NCI-H187 (cell line): ENCODE measurements around the gene NR2E3.
A peak's percentile ranks its signal among the peaks of the same experiment; 100 is the strongest.

ENCODE experiments used
- DNase-seq, 2 experiments: peaks; one replicate each; lab custom pipeline; 2025; lab: John Stamatoyannopoulos, UW

NR2E3 gene

DNA sequence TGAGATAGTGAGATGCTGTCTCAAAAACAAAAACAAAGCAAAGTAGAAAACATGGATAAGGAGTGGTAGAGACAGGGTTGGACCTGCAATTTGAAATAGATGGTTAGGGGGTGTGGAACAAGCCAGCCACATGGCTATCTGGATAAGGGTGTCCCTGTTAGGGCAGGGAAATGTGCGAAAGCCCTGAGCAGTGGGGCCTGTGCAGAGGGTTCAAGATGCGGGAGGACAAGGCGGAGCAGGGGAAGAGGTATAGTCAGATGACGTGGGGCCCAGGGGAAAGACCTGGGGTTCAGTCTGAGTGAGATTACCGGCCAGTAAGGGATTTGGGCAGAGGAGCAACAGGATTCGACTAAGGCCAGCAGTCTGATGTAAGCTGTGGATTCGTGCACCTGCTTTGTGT, 18.4 kb upstream of the NR2E3 start:
- DNase-seq: no peak

DNA sequence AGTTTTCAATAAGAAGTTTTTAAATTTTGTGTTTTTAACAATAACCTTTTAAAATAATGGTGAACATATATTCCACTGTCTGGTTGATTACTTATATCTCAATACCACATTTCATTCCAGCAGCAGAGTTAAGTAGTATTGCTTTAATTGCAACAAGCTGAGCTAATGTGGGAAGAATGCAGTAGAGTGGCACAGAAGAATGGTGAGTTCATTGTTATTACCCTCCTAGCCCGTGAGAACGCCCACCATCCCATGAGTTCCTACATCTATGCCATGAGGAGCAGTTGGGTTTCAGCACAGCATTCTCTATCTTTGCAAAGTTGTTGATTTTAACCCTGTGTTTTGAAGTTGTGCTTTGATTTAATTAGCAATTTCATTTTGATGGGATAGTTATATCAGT, 17.8 kb upstream of the NR2E3 start:
- no peak for DNase-seq

DNA sequence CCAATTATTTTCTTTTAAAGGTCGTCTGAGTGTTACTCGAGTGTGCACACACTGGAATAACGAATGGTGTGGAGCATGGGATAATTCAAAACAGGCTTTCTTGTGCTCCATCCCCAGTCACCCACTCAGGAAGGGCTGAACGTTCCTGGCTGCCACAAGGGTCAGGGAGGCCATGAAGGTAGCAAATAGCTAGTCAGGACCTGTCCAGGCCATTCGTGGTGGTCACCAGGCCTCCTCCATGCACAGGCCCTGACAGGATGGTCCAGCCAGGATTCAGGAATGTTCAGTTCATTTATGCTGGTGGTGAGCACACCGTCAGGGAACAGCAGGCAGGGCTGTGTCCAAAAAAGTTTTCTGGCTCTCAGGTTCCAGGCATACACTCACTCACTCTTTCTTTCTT, 11.7 kb upstream of the NR2E3 start:
- DNase-seq: no peak

DNA sequence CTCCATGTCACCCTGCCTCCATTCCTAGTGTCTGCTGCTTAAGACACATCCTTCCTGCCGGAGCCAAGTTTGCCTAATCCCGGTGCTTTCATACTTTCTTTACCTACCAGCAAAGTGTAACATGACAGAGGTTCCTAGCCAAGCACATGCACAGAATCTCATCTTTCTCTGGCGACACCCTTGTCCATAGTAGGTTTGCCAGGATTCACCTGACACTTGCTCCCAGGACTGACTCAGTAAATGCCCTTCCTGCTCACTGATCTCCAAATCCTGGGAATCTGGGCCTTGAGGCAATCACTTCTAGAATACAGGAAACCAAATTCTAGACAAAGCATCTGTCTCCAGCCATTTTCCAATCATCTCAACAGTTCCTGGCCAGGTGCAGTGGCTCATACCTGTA, 10.2 kb upstream of the NR2E3 start:
- DNase-seq: no peak

DNA sequence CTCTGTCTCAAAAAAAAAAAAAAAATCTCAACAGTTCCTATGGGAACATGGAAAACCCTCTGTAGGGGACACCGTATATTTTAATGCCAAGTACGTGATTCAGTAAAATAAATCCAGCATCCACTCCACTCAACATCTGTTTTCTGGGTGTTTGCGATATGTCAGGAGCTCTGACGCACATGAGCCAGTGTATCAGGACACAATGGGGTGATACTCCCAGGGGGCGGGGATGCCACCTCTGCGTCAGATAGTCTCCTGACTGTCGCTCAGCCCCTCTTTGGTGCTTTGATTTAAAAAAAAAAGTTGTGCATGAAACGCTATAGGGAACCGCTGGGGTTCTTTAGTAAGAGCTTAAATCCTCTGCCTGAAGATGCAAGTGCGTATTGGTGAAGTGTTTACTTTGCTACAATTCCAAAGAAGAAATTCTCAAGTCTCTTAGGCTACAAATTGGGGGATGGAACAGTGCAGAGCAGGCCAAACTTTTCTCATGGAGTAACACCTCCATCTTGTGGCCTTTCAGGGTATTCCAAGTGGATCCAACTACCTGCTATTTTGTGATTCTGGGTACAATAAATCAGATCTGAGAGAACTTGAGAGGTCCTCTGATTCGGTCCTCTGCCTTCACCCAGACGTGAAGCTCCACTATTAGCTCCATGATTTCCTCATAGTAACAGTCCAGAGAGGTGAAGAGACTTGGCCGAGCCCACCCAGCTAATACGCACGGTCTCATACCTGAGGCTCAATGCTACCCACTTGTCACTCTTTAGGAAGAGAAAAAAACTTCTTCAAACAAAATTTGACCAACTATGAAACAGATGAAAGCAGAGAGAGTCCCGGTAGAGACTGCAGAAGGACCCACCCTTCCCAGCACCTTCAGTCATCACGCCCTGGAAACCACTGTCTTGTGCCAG, 9.3 kb upstream of the NR2E3 start:
- DNase-seq: peak; percentile 20 to 58

DNA sequence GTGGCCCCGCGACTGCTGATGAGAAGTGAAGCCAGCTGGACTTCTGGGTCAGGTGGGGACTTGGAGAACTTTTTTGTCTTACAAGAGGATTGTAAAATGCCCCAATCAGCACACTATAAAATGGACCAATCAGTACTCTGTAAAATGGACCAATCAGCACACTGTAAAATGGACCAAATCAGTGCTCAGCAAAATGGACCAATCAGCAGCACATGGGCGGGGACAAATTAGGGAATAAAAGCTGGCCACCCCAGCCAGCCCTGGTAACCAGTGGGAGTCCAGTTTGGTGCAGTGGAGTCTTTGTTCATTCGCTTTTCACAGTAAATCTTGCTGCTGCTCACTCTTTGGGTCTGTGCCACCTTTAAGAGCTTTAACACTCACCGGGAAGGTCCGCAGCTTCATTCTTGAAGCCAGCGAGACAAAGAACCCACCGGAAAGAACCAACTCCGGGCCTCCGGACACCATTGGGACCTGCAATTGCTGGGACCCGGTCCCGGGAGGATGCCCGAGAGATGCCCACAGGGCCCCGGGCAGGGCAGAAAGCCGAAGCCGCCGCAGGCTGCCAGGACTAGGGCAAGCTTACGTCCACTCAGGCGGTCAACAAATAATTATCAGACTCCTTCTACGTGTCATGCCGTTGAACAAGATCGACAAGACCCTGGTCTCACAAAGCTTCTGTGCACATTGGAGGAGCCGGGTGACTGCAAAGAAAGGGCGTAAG, 8.3 kb upstream of the NR2E3 start:
- no peak for DNase-seq

DNA sequence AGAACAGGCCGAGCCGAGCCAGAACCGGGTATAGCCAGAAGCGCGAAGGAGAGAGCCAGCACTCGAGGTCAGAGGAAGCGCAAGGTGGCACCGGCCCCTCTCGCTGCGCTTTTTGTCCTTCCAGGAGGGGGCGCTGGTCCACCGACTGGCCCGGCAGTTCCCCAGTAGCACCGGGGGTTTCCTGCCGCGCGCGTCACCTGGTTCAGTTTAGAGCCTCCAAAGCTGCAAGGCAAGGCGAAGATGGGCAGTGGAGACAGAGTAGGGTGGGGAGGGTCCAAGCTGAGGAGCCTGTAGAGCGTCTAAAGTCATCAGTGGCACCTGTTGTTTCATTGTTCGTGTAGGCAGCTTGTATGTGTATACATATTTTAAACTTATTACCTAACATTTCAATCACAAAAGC, 7.6 kb upstream of the NR2E3 start:
- no peak for DNase-seq

DNA sequence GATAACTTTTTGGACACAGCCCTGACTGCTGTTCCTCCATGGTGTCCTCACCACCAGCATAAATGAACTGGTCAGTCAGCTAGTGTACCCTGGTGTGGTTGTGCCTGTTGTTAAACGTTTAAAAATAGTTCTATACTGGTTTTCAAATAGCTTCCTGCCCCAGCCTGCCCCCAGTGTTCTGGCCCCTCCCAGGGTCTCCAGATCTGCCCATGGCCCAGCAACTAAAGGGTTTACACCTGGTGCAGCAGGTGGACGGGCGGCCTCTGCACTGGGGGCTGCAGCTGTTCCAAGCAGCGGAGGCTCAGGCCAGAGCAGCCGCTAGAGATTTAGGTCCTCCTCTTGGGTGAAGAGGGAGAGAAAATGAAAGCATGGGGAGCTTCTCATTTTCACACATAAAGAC, 6.1 kb upstream of the NR2E3 start:
- no peak for DNase-seq

DNA sequence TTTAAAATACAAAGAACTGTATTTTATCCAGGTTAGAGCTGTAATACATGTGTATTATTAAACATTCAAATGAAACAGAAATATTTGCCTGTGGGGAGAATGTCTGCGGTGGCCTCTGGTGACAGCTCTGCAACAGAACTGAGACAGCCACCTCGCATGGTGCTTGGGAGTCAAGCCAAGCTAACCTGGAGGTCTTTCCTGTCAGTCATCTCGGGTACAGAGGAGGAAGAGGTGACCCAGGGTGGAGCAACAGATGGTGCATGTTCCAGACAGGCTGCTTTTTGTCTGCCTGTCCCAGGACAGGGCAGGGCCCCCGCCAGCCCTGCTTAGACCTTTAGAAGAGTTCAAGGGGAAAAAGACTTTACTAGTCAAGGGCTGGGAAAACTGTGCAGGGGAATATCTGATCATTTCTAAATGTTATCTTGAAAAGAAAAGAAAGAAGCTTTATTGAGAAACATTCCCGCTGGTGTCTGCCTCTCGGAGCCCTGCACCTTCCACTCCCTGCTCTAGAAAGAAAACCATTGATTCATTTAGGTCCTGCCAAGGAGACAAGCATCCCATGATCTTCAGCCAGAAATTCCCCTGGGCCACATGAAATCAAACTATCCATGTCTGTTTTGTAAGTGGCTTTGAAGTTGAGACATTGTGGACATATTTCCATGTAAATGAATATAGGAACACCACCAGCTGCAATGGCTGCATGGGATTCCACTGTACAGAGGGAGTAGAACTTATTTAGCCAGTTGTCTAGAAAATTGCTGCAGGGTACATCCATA, 5.5 kb upstream of the NR2E3 start:
- no peak for DNase-seq

DNA sequence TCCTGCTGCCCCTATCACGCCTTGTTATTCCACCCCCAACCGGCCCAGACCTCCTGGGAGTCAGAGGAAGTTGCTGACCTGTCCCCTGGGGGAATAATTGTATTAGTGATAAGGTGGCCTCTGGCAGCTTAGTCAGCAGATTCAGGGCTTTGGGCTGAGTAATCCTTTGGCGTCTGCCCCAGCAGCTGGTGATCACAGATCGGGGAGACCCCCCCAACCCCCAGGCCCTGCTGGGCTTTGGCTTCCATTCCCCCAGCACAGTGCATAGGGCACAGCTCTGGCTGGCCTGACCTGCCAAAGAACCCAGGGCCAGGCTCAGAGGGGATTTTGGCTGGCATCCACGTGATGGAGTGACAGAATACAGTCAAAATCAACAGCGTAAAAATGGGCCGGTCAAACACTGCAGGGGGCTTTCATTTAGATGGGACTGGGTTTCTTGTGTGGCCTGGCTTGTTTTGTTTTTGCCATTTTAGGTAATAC, 3.9 kb upstream of the NR2E3 start:
- no peak for DNase-seq

DNA sequence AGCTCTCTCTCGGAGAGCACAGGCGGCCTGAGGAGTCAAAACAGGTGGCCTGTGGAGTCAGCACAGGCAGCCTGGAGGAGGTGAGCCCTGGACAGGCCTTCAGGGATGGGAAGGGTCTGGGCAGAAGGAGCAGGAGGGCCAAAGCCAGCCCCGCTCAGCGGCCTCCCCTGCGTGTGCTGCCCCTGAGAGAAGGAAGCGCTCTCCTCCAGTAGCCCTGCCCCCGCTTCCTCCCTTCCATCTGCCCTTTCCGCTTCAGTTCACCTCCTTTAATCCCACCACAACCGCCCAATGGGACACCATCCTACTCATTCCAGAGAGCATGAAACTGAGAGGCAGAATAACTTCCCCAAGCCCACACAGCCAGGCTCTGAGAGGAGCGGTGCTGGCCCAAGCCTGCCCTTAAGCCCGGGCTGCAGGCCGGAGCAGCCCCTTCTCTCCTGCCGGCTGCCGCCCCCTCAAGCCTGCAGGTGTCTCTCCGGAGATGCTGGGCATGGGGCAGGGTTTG, 3.2 kb upstream of the NR2E3 start:
- no peak for DNase-seq

DNA sequence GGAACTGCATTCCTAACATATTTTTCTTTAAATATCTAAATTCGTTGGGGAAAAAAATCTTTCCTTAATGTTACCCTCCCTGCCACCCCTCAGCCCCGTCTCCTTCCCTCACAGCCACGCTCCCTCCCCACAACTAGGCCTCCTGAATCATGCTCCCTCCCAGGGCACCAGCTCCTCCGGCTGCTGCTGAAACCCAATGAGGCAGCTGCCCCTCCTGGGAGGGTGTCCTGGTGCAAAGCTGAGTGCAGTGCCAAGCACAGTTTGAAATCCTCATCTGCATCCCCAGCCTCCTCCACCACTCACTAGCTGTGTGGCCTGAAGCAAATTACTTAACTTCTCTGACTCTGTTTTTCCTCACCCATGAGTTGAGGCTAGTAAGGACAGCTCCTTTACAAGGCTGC, 2.7 kb upstream of the NR2E3 start:
- DNase-seq: no peak

DNA sequence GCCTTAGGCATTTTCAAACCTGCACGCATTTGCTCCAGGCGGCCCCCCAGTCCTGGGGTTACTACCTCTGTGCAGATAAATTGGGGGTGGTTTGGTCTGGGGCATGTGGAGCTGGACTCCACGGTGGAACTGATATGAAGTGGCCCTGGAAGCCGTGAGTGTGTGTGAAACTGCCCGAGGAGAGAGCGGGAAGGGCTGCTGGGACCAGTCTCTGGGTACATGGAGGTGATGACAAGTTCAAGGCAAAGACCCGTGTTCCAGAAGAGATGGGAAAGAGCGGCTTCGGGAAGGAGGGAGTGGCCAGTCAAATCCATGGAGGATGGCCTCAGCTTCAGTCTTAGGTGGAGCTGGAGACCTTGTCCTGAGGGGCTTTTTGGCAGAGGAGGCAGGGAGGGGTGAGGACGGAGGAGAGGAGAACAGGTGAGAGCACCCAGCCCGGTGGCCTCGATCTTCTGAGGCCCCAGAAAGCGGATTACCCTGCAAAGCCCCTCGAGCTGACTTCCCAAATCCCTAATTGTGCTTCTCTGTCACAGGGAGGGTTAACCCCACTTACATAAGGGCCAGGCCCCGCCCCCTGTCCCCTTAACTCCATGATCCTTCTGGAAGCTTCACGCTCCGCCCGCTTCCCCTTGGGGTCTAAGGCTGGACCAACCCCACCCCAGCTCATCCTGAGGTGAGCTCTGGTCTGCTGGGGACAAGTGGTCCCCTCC, 1.9 kb upstream of the NR2E3 start:
- DNase-seq: no peak

DNA sequence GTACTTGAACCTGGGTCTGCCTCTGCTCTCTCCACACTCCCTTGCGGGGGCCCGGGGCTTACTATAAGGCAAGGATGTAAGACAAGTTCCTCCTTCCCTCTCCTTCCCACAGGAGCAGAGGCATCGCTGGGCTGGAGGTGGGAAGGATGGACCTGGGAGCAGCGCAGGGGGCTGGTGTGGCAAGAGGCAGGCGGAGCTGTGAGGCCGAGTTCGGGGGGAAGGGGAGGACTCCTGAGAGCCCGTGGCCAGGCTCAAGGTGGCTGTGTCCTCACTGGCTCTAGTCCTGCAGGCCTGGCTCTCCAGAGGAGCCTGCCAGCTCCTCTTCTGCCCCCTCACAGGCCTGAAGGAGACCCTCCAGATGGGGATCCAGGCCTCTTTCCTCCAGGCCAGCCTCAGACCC, 1.0 kb upstream of the NR2E3 start:
- DNase-seq: no peak

DNA sequence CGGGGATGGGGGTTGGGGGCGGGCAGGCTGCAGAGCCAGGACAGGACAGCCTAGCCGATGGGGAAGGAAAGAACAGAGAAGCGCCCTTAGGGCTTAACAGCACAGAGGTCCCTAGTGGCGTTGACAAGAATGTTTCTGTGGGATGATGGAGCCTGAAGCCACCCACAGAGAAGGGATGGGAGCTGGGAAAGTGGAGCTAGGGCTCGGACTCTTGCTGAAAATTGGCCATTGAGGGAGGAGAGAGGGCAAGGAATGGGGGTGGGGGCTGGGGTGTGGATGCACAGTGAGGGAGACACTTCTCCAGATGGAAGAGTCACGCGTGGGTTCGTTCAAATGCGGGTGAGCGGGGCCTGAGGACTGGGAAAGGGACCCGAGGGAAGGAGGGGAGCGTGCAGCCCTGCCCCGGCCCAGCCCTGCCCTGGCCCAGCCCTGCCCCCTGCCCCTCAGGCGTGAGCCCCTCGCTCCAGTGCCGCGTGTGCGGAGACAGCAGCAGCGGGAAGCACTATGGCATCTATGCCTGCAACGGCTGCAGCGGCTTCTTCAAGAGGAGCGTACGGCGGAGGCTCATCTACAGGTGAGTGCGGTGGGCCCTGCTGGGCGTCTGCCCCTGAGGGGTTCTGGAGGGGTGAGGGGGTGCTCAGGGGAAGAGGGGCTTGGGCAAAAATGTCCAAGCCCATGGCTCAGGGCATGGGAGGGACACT, 832 bp downstream of the NR2E3 start:
- no peak for DNase-seq

DNA sequence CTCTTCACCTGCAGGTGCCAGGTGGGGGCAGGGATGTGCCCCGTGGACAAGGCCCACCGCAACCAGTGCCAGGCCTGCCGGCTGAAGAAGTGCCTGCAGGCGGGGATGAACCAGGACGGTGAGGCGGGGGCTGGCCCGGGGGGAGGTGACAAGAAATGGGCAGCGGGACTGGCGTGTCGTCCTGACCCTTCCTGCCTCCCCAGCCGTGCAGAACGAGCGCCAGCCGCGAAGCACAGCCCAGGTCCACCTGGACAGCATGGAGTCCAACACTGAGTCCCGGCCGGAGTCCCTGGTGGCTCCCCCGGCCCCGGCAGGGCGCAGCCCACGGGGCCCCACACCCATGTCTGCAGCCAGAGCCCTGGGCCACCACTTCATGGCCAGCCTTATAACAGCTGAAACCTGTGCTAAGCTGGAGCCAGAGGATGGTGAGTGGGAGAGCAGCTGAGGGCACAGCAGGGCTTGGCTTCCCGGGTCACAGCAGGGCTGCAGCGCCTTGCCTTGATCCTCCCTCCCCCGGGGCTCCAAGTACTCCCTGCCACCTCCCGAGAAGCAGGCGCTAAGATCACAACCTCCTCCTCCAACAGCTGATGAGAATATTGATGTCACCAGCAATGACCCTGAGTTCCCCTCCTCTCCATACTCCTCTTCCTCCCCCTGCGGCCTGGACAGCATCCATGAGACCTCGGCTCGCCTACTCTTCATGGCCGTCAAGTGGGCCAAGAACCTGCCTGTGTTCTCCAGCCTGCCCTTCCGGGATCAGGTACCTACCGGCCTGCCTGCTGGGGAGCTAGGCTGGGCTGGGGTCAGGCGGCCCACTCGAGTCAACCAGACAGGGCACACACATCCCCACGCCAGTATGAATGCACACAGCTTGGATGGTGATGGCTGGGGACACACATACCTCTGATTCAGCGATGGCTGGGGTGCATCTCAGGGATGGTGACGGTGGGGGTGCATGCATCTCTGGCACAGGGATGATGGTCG, 1.7 kb downstream of the NR2E3 start:
- no peak for DNase-seq

DNA sequence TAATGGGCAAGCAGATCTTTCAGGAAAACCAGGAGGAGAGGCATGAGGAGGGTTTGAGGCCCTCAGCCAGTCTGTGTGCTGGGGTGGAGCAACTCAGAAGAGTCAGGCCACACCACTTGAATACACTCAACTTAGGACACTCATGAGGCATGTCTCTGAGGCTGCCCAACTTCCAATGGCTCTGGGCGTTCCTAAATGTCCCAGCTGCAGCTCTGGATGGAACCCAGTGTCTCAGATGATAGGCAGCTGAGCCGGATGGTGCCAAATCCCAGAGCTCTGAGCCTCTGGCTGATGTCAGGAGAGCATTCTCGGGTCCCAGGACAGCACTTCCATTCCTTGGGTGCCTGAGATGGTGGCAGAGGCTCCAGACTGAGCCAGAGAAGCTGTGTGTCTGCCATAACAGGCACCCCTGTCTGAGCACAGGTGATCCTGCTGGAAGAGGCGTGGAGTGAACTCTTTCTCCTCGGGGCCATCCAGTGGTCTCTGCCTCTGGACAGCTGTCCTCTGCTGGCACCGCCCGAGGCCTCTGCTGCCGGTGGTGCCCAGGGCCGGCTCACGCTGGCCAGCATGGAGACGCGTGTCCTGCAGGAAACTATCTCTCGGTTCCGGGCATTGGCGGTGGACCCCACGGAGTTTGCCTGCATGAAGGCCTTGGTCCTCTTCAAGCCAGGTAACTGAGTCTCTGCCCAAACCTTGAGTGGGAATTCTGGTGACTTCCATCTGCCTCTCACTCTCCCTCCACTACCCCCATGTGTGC, 2.8 kb downstream of the NR2E3 start:
- DNase-seq: no peak

DNA sequence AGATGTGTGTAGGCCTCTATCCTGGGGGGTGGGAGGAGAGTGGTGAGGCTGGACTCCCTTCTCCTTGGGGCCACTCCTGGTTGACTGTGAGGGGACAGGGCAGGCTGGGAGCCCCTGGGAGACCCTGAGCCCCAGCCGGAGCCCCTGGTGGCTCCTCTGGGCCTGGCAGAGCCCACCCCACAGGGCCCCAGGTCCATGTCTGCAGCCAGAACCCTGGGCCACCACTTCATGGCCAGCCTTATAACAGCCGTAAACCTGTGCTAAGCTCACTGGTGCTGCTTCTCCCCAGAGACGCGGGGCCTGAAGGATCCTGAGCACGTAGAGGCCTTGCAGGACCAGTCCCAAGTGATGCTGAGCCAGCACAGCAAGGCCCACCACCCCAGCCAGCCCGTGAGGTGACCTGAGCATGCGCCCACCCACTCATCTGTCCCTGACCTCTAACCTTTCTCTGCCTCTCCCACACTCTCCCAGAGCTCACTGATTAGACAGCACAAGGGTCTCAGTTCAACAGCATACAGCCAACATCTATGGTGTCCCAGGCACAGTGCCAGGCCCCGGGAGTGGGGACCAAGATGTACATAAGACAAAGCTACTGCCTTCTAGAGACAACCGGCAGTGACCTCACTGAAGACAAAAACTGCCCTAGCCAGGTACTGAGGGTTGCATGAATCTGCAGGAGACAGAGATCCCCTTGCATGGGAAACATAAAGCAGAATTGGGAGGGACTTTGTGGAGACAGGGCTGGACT, 3.5 kb downstream of the NR2E3 start:
- DNase-seq: no peak
